Thyroid gland (tissue), 4 donors: Measurements from ENCODE around the gene SLC24A3. TPM values are rescaled to one million over a fixed set of nuclear protein-coding genes. Genes with fewer than 3 reads are reported as not detected.

ENCODE experiments used
- DNase-seq, 2 donors: peaks; one replicate each; pipeline ENCODE4 v3.0.0-alpha.2; 2019
- H3K27ac ChIP-seq, 3 donors: fragments of 200-600 bp; sonication (generic); 1 replicate in 2 of 3; 2 replicates in 1 of 3; pipeline ENCODE4 v1.5.1; 2016 to 2019; ENCODE audit warnings: mild to moderate bottlenecking in 1 of 3, moderate library complexity in 1 of 3
- H3K27me3 ChIP-seq: fragments of 200-600 bp; sonication (generic); one replicate; pipeline ENCODE4 v1.5.1; 2019
- H3K36me3 ChIP-seq, 2 donors: fragments of 200-600 bp; sonication (generic); one replicate each; pipeline ENCODE4 v1.5.1; 2016 to 2019
- H3K4me1 ChIP-seq, 2 donors: fragments of 200-600 bp; sonication (generic); one replicate each; pipeline ENCODE4 v1.5.1; 2017 to 2019
- H3K4me3 ChIP-seq, 3 donors: fragments of 200-600 bp; sonication (generic); replicated peaks in 1 of 3; 1 replicate in 2 of 3; 2 replicates in 1 of 3; pipeline ENCODE4 v1.5.1; 2016; ENCODE audit warnings: mild to moderate bottlenecking in 1 of 3
- H3K9me3 ChIP-seq: fragments of 200-600 bp; sonication (generic); one replicate; pipeline ENCODE4 v1.5.1; 2017
- CTCF ChIP-seq, 6 experiments: fragments of 200-600 bp in 3 of 6; fragments of 450-650 bp in 3 of 6; sonication (generic) in 3 of 6; IDR thresholded peaks; one replicate each; pipeline ENCODE4 v1.5.1; 2016 to 2019; ENCODE audit warnings: antibody characterized with exemption in 6 of 6, mild to moderate bottlenecking in 2 of 6, inconsistent platforms in 1 of 6, moderate library complexity in 1 of 6
- POLR2A ChIP-seq, 2 donors: fragments of 450-650 bp; IDR thresholded peaks; one replicate each; pipeline ENCODE4 v1.6.1; 2017; ENCODE audit warnings: antibody characterized with exemption in 2 of 2, mild to moderate bottlenecking in 2 of 2, moderate library complexity in 1 of 2
- WGBS, 2 donors: methylation state at CpG; one replicate each; pipeline ENCODE4 v1.1.5; 2017; 5-methylcytosine and 5-hydroxymethylcytosine counted together
- intact Hi-C: fragments of 100-400 bp; cut with DNase I; formaldehyde crosslinking; loops from one replicate; pipeline ENCODE4 v1.15.1; 2023
- total RNA-seq, 4 donors: library from RNA; depleted of rRNA; stranded (reverse); fragments of >200 nt; gene quantifications; one replicate each; pipeline ENCODE4 v1.2.3, GENCODE V29; 2016

Gene SLC24A3
- total RNA-seq, 4 donors from 2014 or later = 4.0 to 8.1 (median 6.3) TPM

GRCh38 chr20:19511931-19512330 is 299.5 kb downstream of the SLC24A3 start:
- Histone ChIP-seq H3K27me3 (no peaks in the 10 kb centered on the region), H3K4me3 (no peak overlapping the region), H3K9me3 (no peaks in the 10 kb centered on the region), H3K27ac (no peak overlapping the region), H3K36me3 (no peaks in the 10 kb centered on the region), H3K4me1 (no peaks in the 10 kb centered on the region)
- DNase-seq = no peak
- intact Hi-C loops = no loop called here
- 93% methylated on average over 4 of the region's 4 CpGs for whole genome bisulfite sequencing, 2 donors
- no peak for TF ChIP-seq POLR2A (IDR thresholded peaks at IDR 0.05)
- no peak for TF ChIP-seq CTCF (IDR thresholded peaks at IDR 0.05)

- Histone ChIP-seq H3K36me3 (no peaks in the 10 kb centered on the region), H3K4me1 (no peaks in the 10 kb centered on the region), H3K27ac (no peak overlapping the region), H3K27me3 (no peaks in the 10 kb centered on the region), H3K4me3 (no peak overlapping the region), H3K9me3 (no peaks in the 10 kb centered on the region)
- 74 to 82% methylated on average over 3 of the region's 3 CpGs for WGBS, 2 donors
- no peak for DNase-seq
- TF ChIP-seq POLR2A (IDR thresholded peaks at IDR 0.05) = no peak
- no peak for TF ChIP-seq CTCF (IDR thresholded peaks at IDR 0.05)
- intact Hi-C loops = no loop called here
Observed at GRCh38 chr20:19512886-19513677, 300.6 kb downstream of the SLC24A3 start.

- Histone ChIP-seq H3K9me3 (no peaks in the 10 kb centered on the region), H3K4me1 (no peaks in the 10 kb centered on the region), H3K4me3 (no peak overlapping the region), H3K27me3 (no peaks in the 10 kb centered on the region), H3K27ac (no peak overlapping the region), H3K36me3 (no peaks in the 10 kb centered on the region)
- TF ChIP-seq CTCF (IDR thresholded peaks at IDR 0.05) (no peak), POLR2A (IDR thresholded peaks at IDR 0.05) (no peak)
- 81 to 89% methylated on average over 6 of the region's 6 CpGs for WGBS, 2 donors
- intact Hi-C loops = no loop called here
- no peak for DNase-seq
Observed at GRCh38 chr20:19515074-19515473, 302.6 kb downstream of the SLC24A3 start.

GRCh38 chr20:19519466-19519865 is 307.0 kb downstream of the SLC24A3 start:
- no peaks in the 10 kb centered on the region for H3K36me3 ChIP-seq
- intact Hi-C loops = no loop called here
- H3K27ac ChIP-seq = no peak overlapping the region
- peaks cover 7% of the 10 kb centered on the region in 2 donors for H3K4me1 ChIP-seq
- DNase-seq = no peak
- TF ChIP-seq CTCF (IDR thresholded peaks at IDR 0.05) (no peak), POLR2A (IDR thresholded peaks at IDR 0.05) (no peak)
- H3K9me3 ChIP-seq = no peaks in the 10 kb centered on the region
- whole genome bisulfite sequencing, 2 donors = 51 to 100% methylated on average over 1 of the region's 1 CpG
- H3K4me3 ChIP-seq = no peak overlapping the region
- no peaks in the 10 kb centered on the region for H3K27me3 ChIP-seq

- no peak overlapping the region for H3K27ac ChIP-seq
- WGBS, 2 donors = 82 to 89% methylated on average over 7 of the region's 7 CpGs
- no peak overlapping the region for H3K4me3 ChIP-seq
Observed at GRCh38 chr20:19520261-19520660, 307.8 kb downstream of the SLC24A3 start.

More at GRCh38 chr20:19520261-19520660, 307.8 kb downstream of the SLC24A3 start:
- intact Hi-C loops = no loop called here
- TF ChIP-seq CTCF (IDR thresholded peaks at IDR 0.05) (no peak), POLR2A (IDR thresholded peaks at IDR 0.05) (no peak)
- Histone ChIP-seq H3K27me3 (no peaks in the 10 kb centered on the region), H3K4me1 (peaks cover 7% of the 10 kb centered on the region in 2 donors), H3K9me3 (no peaks in the 10 kb centered on the region), H3K36me3 (no peaks in the 10 kb centered on the region)
- no peak for DNase-seq
